EH (cell line): ENCODE measurements around the gene NRIP3.
A peak's percentile ranks its signal among the peaks of the same experiment; 100 is the strongest.
"Not testable (repeated sequence)": the region's sequence is repeated elsewhere in the genome, so short reads cannot be mapped to it uniquely, and the experiment has no call there.

Experiments used
- DNase-seq: peaks from one replicate; pipeline ENCODE4 v3.0.0-alpha.2; 2015; ENCODE audit warnings: low read depth

Gene NRIP3

DNA sequence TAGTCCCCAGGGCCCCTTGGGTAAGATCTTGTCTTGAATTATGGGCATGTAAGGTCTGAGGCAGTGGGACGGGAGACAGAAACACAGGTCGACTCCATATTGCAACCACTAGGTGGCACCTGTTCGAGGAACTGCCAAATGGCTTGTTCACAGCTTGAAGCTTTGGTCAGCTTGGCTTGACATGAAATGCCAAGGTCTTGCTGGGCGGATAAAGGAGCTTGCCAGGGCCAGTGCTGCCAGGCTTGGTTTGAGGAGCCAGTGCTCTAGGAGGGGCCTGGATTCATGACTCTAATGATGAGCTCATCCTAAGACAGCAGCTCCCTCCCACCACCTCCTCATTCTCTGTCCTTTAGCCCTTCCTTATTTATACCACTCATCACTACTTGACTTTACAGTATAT, 11.9 kb upstream of the NRIP3 start:
- DNase-seq, result peak; percentile 80

DNA sequence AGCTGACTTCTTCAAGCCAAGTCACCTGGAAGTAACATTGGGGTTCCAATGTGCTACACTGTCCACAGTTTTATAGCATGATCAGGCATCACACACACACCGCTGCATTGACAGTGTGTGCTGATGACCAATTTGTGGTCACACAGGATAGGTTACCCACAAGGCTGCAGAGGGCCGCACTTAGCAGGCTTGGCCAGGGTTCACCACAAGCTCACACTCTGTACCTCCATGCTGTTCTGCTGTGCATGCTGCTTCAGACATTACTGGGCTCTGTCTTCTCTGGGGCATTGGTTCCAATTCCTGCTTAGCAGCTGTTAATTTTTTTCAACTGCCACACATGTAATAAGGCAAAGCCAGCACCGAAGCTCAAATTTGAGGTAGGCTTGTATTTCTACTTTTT, 11.0 kb upstream of the NRIP3 start:
- DNase-seq, result no peak

DNA sequence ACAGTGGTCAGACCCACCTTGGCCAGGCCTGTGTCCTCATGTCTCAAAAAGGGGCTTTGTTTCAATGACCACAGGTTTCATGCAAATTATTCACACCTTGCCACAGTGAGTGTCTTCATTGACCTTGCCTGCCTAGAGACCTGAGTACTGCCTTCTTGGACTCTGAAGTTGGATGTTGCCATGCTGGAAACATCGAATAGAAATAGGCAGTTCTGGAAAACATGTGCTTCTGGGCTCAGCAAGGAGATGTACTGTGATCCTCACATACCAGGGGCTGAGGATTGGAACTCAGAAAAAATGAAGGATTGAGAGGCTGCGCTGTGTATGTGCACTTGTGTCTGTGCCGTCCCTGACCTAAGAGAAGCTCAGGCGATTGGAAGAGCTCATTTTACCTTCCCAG, 9.6 kb upstream of the NRIP3 start:
- DNase-seq, result no peak

DNA sequence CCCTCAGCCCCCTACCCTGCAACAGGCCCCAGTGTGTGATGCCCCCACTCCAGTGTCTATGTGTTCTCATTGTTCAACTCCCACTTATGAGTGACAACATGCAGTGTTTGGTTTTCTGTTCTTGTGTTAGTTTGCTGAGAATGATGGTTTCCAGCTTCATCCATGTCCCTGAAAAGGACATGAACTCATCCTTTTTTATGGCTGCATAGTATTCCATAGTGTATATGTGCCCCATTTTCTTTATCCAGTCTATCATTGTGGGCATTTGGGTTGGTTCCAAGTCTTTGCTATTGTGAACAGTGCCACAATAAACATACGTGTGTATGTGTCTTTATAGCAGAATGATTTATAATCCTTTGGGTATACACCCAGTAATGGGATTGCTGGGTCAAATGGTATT, 5.7 kb upstream of the NRIP3 start:
- not testable (repeated sequence) for DNase-seq

DNA sequence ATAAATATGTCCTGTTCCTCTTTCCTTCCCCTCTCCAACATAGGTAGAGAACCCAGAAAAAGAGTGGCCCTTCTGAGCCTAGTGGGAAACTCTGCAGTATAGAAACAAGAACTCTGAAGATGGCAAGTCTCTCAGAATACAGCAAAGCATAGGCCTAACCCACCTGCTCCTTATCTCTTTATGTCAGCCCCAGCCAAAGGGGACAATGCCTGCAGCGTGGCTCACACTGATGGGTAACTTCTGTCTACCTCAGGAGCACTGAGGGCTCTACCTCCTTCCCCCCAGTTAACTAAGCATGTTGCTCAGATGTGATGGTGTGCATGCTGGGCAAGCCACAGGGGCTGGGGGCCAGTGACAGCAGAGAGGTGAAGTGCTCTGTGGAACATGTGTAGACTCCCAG, 4.9 kb upstream of the NRIP3 start:
- DNase-seq, result no peak

DNA sequence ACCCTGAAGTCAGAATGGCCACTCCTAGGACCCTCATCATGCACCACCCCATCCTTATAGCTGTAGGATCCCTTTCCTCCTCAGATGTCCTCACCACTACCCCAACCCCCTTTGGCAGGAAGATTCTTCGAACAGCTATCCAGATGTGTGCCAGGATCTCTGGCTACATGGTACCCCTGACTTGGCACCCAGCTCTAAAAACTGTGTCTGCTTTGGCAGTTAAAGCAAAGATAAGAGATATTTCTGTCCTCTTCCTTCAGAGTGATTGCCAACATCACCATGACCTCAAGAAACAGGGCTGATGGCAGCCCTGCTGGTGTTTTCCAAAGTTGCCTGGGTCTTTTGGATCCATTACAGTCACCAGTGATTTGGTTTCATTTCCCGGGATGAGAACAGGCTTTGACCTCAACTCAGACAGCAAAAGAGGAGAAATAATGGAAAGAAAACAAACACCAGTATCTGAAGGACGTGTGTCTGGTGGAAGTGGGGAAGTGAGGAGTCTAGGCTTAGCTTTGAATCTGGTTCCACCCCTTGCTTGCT, 4.3 kb upstream of the NRIP3 start:
- DNase-seq, result no peak

DNA sequence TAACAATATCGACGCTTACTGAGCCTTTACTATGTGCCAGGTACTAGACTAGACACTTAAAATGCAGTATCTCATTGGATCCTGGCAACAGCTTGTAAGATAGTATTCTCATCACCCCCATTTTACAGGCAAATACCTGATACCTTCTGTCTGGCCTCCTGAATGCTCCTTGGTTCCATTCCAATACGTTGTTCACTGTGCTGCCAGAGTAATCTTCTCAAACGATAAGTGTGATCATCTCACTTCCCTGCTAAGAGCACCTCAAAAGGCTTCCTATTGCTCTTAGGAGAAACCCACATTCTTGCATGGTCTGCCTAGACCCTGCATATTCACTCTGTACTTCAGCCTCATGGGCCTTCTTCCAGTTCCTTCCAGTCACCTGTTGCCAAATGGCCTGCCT, 1.3 kb upstream of the NRIP3 start:
- DNase-seq, result no peak

DNA sequence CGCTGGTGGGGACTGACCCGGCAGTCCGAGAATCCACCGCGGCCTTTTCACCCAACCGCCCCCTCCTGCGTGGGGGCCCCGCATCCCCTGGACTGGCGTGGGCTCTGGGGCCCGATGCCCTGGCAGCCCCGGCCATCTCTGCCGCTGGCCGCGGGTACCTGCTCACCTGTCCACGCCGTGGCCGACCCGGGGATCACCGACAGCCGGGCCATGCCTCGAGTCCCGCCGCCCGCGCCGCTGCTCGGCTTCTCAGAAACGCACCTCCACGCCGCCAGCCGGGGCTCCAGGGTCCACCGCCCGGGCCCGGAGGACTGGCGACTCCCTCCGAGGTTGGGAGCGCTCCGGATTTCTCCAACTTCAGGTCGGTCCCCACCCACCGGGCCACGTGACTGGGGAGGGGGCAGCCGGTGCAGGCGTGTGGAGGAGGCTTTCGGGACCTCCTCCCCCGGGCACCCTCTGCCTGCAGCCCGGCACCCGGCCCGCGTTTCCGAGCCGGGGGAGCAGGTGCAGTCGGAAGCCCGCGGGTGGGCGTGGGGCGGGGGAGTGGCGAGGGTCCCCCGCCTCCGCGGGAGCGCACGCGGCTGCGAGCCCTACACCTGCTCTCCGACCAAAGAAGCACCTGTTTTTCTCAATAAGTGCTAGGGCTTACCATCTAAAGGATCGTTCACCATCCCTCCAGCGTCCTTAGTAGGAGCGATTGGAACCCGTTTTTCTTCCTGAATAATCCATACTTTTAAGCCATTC, 554 bp upstream of the NRIP3 start:
- no peak for DNase-seq

DNA sequence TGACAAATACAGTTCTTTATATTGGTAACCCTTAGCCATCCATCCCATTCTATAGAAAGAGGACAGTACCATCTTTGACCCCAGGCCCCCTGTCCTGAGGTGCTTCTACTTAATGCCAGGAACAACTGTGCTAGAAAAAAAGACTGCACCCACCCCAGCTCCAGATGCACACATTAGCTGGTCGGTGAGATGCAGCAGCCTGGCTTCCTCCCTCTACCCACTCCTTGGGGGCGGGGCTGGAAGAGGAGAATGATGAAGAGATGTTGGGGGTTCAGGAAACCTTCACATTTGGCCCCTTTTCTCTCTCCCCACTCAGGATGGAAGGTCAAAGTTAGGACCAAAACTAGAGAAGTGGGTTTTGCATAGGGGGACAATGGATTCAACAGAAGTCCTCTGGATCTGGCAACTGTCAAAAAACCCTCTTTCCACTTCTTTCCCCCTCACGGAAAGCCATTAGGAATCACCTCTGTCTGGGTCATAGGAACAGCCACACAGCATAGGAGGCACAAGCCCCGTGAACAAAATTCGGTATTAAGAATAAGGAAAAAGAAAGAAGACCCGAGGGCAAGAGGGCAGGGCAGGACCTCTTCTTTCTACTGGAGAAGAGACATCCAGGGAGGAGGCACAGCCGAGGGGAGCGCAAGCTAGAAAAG, 755 bp downstream of the NRIP3 start:
- peak; percentile 16 for DNase-seq

DNA sequence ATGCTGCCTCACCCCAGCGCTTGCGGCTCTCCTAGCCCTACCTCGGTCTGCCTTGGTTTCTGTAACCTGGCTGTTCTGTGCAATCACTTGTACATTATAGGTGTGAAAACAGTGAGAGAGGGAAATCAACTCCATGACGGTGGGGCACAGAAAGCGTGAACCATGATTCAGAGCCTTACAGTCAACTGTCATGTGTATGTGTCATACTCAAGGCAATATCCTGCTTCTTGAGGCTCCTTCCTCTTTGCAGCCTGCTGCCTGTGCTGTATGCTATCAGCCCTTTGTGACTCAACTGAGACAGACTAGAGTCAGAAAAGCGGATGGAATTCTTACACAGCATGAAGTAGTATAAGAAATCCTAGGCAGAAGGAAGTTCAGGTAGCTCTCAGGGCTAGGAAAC, 2.1 kb downstream of the NRIP3 start:
- DNase-seq, result peak; percentile 92

DNA sequence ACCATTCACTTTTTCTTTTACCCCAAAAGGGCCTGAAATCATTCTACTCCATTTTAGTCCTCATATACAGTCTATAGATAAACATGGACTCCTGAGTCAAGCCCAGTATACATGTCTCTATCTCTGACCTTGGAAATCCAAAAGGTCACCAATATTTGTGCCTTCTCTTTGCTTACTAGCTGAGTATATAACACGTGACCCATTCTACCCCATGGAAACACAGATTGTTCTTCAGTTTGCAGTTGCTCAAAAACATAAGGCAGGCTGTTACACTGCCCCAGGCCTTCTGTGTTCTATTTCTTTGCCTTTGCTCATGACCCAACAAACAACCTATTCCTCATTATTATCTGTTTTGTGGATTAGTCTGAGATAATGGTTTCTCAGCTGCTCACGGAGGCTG, 5.8 kb downstream of the NRIP3 start:
- no peak for DNase-seq

DNA sequence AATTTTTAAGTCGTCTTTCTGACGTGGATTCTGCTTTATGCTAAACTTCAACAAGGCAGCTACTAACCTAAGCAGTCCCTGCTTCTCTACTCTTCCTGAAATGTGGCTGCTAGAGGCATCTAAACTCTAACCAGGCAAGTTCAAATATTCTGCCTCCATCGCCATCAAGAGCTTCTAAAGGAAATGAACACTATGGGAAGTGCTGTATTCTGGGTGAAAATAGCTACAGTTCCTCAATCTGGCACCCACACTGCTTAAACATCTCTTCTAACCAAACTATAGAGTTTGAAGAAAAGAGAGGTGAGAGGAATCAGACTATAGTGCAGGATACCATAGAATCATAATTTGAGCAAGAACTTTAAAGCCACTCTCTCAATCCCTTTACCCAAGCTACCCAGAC, 6.3 kb downstream of the NRIP3 start:
- no peak for DNase-seq

DNA sequence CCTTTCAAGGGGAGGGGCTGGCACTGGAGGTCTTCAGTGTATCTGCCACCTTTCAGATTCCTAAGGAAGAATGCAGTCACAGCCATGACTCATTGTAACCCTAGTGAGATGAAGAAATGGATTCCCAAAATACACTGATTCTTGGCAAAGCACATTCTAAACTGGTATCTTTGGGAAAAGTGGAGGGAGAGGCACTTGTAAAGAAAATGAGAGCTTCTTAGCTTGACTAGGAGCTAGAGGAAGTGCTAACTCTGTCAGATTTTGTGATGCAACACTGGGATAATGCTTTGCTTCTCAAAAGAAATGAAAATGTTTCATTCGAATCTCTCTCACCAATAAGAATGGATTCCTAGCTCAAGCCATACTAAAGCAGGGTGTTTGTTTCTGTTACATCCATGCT, 14.3 kb downstream of the NRIP3 start:
- DNase-seq, result peak; percentile 77

DNA sequence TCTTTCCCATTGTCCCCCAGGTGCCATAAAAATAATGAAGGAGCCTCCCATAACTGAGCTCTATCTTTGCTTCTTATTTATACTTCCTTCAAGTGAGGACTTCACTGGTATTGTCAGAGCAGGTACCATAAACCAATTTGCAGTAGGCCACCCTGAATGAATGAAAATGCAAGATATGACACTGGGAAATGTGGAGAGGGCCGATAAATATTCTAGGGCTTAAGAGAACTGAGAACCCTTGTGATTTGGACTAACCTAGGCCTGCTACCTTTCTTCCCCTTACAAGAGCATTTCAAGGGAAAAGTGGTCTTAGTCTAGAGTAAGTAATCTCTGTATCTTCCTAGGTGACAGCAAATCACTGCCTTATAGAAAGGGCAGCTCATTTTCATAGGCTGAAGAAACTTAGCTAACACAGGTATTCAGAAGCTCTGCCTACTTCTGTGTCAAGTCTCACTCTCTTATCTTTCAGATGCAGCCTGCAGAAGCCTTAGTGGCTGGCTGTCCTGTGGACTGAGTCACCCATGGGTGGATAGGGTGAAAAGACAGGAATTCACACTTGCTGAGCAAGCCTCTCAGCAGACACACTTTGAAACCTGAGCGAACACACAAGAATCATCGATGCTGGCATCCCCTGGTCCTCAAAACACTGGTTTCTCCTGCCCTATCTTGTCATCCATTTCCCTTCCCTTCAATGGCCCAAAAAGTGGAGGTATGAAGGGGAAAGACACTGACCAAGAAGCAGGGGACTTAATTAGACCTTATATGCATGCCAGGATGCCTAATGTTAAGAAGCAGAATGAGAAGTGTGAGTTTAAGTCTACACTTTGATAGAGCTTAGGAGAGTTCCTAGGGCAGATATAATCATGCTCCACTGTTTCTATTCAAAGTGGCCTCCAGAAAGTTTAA, 15.2 kb downstream of the NRIP3 start:
- peak; percentile 76 for DNase-seq

DNA sequence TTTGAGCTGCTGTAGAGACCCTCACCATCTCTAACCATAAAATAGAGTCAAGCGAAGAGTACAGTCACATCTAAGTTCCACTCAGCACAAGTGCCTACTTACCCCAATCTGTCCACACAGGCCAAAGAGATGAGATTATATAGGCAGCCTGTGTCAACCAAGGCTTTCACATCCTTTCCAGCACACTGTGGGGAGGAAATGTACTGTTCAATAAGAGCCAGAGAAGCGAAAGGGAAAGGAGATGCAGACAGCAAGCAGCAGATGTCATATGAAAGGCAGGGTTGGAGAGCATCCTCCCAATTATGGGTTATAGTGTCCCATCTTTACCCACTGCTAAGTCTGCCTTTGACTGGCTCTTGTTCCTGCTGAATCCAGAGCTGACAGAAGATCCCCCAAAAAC, 16.4 kb downstream of the NRIP3 start:
- no peak for DNase-seq

DNA sequence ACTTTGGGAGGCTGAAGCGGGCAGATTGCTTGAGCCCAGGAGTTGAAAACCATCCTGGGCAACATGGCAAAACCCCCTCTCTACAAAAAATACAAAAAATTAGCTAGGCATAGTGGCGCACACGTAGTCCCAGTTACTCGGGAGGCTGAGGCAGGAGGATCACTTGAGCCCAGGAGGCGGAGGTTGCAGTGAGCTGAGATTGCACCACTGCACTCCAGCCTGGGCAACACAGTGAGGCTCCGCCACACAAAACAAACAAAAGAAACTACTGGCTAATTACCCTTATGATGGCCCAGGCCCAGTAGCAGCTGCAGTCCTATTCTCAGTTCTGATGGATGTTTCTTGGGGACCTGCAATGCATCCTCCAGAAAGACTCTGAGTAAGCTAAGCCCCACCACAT, 17.0 kb downstream of the NRIP3 start:
- not testable (repeated sequence) for DNase-seq

DNA sequence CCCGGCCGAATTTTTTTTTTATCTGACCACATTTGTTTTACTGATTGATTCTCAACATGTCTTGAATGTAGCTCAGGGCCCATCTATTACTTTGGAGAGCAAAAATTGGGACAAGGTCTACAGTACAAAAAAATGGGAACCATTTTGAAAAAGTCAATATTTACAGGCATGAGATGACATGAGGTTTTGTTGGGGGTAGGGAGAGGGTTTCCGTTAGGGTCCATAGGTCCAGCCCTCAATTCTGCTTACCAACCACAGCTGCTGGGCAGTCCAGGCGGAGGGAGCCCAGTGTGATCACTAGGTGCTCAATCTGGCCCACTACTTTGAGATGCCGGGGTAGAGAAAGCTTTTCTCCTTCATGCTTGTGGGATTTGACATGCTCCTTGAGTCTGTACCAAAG, 18.3 kb downstream of the NRIP3 start:
- DNase-seq, result no peak

DNA sequence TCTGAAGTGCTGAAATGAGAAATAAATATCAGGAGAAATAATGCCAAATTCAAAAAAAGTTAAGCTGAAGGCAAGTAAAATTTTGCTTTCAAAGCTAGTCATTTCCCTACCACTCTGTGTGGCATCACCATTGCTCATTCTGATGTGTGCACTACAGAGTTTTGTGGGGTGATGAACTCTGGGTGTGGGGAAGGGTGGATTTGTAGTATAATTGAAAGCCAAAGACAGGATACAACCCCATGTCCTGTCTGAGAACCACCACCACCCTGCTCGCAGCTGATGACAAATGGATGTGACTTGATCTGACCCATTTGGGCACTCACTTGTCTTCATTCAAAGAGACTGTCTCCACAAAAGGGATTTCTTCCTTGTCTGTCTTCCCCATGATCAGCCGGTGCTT, 20.2 kb downstream of the NRIP3 start:
- no peak for DNase-seq

DNA sequence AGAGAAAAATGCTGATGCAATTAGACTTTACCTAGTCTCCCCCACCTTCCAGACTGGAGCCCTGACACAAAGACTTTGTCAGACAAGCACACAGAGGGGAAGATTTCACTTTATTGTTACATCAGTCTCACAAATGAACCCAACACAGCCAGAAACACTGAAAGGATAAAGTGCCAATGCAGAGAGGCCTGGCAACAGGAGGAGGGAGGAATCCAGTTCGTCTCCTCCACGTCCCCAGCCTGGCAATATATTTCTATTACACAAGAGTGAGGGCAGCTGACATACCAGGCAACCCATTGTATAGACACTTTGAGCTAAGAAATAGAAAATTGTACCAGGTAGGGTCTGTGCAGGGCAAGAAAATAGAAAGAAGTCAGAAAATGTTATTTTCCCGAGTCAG, 23.3 kb downstream of the NRIP3 start:
- DNase-seq, result no peak

DNA sequence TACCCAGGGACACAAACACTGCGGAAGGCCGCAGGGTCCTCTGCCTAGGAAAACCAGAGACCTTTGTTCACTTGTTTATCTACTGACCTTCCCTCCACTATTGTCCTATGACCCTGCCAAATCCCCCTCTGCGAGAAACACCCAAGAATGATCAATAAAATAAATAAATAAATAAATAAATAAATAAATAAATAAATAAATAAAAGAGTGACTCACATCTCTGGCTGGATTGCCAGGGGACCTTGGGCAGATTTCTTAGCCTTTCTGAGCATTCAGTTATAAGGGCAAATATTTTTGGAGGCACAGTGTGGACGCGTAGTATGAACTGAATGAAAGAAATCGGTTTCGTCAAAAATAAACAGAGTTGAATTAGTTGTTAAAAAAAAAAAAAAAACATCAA, 24.4 kb downstream of the NRIP3 start:
- not testable (repeated sequence) for DNase-seq

DNA sequence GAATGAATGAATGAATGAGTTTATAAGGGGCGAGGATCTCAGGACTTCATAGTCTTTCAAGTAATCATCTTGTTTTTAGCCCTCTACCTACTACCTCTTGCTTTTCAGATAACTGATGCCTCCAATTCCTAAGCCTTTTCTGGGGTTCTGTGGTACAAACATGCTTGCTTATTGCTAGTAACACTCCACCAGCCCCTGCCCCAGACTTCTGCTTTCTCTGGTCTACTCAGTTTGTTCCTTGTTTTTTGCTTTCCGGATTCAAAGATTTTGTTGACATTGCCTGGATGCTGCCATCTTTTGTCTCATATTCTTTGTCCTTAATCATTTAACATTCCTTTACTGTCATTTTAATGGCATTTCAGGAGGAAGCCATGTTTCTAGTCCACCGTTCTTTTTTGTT, 30.7 kb downstream of the NRIP3 start:
- peak; percentile 22 for DNase-seq

DNA sequence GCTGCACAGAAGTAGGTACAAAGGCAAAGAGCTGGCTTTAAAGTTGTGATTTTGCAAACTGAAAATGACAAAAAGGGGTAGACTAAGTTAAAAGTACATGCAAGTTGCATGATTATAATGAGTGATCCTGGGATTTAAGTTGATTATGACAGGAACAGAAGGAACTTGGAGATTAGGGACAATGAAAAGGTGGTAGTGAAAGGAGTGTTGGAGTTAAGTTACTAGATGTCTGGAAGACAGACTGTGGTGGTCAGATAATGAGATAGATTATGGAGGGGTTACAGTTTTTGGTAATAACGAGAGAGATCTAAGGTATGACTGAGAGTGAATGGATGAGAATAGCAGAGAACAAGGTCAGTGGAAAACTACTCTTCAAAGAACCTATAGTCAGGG, 31.9 kb downstream of the NRIP3 start:
- DNase-seq, result no peak
